Panc1 (cell line): Measurements from ENCODE around the gene SDK1.

ENCODE experiments used
- POLR2AphosphoS5 ChIP-seq: IDR thresholded peaks from 2 replicates; pipeline ENCODE4 v1.6.1; 2012; ENCODE audit warnings: mild to moderate bottlenecking, low read depth, low read length, moderate library complexity
- TF ChIP-seq, protein P1 (sequence below): fragments of 450-650 bp; IDR thresholded peaks from 2 replicates; pipeline ENCODE4 v1.5.1; 2017; ENCODE audit warnings: mild to moderate bottlenecking

- TF ChIP-seq, protein P1, sequence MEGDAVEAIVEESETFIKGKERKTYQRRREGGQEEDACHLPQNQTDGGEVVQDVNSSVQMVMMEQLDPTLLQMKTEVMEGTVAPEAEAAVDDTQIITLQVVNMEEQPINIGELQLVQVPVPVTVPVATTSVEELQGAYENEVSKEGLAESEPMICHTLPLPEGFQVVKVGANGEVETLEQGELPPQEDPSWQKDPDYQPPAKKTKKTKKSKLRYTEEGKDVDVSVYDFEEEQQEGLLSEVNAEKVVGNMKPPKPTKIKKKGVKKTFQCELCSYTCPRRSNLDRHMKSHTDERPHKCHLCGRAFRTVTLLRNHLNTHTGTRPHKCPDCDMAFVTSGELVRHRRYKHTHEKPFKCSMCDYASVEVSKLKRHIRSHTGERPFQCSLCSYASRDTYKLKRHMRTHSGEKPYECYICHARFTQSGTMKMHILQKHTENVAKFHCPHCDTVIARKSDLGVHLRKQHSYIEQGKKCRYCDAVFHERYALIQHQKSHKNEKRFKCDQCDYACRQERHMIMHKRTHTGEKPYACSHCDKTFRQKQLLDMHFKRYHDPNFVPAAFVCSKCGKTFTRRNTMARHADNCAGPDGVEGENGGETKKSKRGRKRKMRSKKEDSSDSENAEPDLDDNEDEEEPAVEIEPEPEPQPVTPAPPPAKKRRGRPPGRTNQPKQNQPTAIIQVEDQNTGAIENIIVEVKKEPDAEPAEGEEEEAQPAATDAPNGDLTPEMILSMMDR: no peak
- no peak for TF ChIP-seq POLR2AphosphoS5
Observed at GRCh38 chr7:3345699-3346481, 44.8 kb downstream of the SDK1 start.
